Right lobe of liver (tissue), 4 donors: ENCODE measurements around the gene CDH13.

Experiments used
- POLR2A ChIP-seq: fragments of 450-650 bp; IDR thresholded peaks from one replicate; pipeline ENCODE4 v1.6.1; 2017; ENCODE audit warnings: antibody characterized with exemption, mild to moderate bottlenecking
- TF ChIP-seq, protein P1 (sequence below), 4 donors: fragments of 200-600 bp in 3 of 4; fragments of 450-650 bp in 1 of 4; IDR thresholded peaks; one replicate each; pipeline versions ENCODE4 v1.5.1 to v1.8.0; 2016 to 2022; ENCODE audit warnings: antibody characterized with exemption in 4 of 4, mild to moderate bottlenecking in 2 of 4
- donor health status: DM: no; HTN: no; CAD: no.
- donor health status: DM: no; HTN: no; CAD: no.
- donor health status: DM: no; HTN: yes; CAD: no.

DNA sequence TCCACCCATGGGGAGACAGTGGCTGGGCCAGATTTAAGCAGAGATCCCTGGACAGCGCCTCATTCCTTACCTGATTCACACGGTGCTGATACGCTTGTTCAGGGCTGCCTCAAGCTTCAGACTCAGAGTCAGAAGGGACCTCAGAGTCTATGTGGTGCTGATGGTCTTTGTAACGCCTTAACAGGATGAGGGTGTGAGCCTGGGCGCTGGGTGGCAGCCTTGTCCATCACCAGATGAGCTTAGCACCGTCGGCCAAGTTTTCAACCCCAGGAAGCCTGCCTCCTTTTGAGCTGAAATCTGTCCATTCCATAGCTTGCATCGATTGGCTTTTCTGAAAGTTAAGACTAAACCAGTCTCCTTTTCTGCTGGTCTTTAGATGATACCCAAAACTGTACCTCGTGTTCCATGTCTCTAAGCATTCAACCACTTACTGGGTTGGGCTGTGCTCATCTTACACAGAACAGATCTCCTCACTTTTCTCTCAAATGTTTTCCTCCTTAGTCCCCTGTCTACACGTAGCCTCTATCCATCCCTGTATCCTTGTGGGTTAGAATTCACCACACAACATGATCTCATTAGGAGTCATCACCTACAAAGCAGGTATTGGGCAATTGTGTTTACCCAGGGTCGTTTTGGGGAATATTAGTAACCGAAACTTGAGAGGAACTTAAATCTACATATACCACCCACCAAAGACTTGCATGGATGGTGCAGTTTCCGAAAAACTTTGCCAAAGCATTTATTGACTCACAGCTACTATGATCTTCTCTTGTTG lies 573.4 kb downstream of the CDH13 start:
- TF ChIP-seq, protein P1, sequence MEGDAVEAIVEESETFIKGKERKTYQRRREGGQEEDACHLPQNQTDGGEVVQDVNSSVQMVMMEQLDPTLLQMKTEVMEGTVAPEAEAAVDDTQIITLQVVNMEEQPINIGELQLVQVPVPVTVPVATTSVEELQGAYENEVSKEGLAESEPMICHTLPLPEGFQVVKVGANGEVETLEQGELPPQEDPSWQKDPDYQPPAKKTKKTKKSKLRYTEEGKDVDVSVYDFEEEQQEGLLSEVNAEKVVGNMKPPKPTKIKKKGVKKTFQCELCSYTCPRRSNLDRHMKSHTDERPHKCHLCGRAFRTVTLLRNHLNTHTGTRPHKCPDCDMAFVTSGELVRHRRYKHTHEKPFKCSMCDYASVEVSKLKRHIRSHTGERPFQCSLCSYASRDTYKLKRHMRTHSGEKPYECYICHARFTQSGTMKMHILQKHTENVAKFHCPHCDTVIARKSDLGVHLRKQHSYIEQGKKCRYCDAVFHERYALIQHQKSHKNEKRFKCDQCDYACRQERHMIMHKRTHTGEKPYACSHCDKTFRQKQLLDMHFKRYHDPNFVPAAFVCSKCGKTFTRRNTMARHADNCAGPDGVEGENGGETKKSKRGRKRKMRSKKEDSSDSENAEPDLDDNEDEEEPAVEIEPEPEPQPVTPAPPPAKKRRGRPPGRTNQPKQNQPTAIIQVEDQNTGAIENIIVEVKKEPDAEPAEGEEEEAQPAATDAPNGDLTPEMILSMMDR (IDR thresholded peaks at IDR 0.05), result no peak
- no peak for TF ChIP-seq POLR2A
